Measurements from ENCODE around the gene ANKRD24.
"Not testable (repeated sequence)": the region's sequence is repeated elsewhere in the genome, so short reads cannot be mapped to it uniquely, and the experiment has no call there.

Gene ANKRD24

DNA sequence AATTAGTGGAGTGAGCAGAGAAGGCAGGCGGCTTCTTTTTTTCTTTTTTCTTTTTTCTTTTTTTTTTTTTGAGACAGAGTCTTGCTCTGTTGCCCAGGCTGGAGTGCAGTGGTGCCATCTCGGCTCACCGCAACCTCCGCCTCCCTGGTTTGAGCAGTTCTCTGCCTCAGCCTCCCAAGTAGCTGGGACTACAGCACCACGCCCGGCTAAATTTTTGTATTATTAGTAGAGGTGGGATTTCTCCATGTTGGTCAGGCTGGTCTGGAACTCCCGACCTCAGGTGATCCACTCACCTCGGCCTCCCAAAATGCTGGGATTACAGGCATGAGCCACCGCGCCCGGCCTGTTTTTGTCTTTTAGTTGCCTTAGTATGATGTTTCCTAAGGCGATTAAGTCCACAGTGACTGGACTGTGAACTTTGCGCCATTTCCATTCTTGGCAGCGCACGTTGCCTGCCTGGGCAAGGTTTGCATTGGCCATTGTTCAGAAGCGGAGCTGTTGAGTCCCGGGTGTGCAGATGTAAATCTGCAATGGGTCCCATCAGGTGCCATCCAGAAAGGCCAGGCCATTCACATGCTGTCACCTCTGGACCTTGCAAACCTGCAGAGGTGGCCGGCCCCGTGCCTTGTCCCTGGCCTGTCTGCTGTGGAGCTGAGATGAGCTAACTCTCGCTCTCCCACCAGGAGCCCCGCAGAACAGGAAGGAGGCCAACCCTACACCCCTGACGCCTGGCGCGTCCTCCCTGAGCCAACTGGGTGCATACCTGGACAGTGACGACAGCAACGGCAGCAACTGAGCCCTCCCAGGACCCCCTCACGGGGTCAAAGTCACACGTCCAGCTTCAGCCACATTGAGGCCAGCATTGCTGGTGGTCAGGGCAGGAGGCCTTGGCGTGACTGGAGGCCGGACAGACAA, 85.7 kb downstream of the ANKRD24 start:
- no peak for DNase-seq (ENCODE audit: low spot score)

DNA sequence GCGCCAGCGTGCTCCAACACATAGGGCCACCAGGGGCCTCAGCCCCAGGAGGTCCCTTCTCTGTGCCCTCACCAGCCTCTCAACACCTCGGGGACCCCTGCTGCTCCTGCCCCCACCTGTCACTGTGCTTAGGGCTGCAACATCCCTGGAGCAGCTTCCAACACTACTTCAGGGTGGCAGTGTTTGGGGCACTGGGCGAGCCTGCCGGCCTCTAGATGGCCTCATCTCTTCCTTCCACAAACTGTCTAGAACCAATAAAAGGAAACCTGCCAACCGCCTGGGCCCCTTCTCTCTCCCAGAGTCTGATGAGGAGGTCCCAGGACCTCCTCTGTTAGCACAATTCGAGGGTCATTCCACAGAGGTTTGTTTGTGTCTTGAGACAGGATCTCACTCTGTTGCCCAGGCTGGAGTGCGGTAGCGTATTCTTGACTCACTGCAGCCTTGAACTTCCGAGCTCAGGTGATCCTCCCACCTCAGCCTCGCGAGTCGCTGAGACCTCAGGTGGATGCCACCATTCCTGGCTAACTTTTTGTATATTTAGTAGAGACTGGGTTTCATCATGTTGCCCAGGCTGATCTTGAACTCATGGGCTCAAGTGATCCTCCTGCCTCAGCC, 86.4 kb downstream of the ANKRD24 start:
- DNase-seq (ENCODE audit: low spot score) = no peak

DNA sequence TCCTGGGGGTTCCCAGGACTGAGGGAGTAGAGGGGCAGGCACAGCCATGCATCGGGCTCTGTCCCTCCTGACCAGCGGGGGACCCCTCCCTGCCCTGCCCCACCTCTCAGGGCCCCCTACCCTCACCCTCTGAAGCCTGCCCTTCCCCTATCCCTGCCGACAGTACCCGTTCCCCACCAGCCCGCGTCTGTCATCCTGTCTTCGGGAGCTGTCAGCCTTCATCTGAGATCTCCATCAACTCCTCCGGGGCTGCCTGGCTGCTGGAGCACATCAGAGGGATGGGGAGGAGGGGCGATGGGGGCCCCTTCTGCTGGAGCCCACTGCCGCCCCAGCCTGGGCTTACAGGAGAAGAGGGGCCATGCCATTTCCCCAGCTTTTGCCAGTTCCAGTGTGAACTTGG, 90.4 kb downstream of the ANKRD24 start:
- no peak for DNase-seq (ENCODE audit: low spot score)

DNA sequence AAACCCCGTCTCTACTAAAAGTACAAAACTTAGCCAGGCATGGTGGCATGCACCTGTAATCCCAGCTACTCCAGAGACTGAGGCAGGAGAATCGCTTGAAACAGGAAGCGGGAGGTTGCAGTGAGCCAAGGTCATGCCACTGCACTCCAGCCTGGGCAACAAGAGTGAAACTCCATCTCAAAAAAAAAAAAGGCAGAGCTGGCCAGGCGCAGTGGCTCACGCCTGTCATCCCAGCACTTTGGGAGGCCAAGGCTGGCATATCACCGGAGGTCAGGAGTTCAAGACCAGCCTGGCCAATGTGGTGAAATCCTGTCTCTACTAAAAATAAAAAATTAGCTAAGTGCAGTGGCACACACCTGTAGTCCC, 91.8 kb downstream of the ANKRD24 start:
- not testable (repeated sequence) for DNase-seq (ENCODE audit: low spot score)

Data from LoVo (cell line).